Ammon's horn (tissue), 1 donor: Measurements from ENCODE around the gene GPR39.
"Not testable (repeated sequence)": the region's sequence is repeated elsewhere in the genome, so short reads cannot be mapped to it uniquely, and the experiment has no call there.

Source experiments
- DNase-seq: peaks from one replicate; pipeline ENCODE4 v3.0.0-alpha.2; 2016; ENCODE audit warnings: low spot score

GPR39 gene

DNA sequence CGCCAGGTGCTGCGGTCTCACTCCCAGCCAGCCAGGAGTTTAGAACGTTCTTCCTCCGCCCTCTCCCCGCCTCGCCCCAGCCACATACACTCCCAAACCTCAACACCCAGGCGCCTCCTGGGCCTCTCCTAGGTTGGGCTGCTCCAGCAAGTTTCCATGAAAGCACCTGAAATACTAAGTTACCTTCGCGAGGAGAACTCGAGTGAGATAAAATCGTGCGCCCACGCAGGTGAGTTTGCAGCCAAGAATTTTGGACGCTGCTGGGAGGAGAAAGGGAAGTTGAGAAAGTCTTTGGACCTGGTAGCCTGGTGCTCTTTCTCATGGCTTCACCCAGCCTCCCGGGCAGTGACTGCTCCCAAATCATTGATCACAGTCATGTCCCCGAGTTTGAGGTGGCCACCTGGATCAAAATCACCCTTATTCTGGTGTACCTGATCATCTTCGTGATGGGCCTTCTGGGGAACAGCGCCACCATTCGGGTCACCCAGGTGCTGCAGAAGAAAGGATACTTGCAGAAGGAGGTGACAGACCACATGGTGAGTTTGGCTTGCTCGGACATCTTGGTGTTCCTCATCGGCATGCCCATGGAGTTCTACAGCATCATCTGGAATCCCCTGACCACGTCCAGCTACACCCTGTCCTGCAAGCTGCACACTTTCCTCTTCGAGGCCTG, at the start of gene GPR39:
Gene GPR39, plus strand, starts transcription at position 83 of the 673 bp plus-strand sequence.
- DNase-seq = no peak

DNA sequence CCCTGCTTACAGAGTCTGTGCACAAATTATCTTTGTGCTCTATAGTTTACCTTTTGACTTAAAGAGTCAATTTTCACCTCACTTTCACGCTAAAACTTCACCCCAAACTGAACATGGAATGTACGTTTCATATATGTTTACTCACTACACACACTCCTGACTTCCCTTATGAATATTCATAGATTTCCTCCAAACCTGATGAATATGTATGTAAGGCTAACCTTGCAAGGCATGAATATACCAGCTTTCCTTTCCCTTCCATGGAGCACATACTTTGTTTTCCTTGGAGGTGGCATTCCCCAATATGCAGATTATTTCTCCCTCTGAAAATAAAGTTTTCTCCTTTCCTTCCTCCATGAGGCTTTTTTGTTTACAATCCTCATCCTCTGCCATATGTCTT, 48.4 kb upstream of the GPR39 start:
- DNase-seq = no peak

DNA sequence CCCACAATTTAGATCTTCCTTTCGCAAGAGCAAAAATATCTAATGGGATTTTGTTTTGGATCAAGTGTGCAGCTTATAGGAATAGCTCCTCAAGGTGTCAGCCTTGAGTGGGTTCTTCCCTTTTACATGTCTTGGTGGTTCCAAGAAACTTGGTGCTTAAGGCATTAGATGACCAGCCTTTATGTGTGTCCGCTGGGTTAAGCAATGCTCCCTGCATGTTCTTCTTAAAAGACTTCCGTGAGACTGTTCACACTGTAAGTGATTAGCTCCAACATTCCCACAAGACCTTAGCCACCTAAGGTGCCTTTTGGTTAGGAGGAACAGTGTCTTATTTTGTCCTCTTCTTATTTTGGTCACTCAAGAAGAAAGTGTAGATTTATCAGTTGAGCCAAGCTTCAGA, 44.3 kb upstream of the GPR39 start:
- peak; percentile 45 for DNase-seq

DNA sequence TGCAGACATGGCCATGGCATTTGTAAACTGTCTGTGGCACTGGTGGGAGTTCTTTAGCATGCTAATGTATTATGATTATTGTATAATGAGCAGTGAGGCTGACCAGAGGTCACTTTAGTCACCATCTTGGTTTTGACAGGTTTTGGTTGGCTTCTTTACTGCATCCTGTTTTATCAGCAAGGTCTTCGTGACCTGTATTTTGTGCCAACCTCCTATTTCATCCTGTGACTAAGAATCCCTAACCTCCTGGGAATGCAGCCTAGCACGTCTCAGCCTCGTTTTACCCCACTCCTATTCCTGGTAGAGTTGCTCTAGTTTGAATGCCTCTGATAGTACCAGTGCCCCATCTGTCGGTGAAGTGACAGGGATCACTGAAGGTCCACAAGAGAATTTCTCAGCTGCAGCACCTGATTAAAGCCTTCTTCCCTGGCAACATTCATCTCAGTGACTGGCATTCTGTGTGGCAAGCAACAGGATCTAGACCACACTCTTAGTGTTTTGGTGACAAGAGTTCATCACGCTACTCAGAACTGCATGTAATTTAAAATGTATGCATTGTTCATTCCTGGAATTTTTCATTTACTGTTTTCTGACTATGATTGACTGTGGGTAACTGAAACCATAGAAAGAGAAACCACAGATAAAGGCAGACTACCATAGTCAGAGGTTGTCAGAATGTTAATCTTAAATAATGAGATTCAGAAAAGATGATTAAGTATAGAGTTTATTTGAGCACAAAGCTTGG, 43.0 kb upstream of the GPR39 start:
- no peak for DNase-seq

DNA sequence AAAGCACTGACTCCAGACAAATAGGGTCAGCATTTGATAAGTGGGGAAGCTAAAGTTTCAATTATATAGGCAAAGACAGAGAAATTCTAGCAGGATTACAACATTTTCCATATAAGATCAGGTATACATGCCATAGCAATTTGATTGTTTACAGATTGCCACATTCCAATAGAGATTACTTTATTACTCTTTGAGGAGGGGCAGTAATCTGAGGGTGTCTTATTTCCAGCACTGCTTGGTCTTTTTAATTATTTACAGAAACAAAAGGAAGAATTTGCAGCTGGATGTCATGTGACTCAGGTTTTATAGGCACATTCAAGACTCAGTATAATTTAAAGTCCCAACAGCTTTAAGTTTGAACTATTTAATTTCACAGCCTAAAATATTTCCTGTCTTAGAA, 42.5 kb upstream of the GPR39 start:
- no peak for DNase-seq

DNA sequence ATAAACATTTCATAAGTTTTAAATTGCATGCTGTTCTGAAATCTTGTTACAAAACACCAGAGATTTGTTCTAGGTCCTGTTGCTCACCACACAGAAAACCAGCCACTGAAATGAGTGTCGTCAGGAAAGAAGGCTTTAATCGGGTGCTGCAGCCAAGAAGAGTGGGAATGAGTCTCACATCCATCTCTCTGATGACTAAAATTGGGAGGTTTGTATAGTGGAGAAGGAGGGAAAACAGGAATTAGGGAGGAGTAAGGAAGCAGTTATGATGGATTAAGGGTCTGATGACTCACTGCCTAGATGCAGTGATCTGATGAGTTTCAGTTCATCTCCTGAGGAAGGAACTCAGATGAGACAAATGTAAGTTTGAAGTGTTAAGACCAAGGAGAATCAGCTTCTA, 42.1 kb upstream of the GPR39 start:
- no peak for DNase-seq

DNA sequence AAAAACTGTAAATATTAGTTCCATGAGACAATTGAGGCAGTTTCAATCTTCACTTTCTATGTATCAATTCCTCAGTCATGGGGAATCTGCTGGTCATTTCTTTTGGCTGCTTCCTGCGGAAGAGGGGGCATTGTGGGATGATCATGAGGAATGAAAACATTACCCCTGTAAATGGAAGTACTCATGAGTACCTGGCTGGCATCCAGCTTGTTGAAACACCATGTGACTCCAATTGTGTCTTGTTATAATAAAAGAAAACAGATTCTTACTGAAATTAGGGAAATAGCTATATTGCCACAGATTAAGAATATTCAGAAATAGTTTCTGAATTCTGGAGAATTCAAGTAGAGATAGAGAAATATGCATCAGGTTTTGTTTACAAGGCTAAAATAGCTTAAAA, 41.6 kb upstream of the GPR39 start:
- DNase-seq = no peak

DNA sequence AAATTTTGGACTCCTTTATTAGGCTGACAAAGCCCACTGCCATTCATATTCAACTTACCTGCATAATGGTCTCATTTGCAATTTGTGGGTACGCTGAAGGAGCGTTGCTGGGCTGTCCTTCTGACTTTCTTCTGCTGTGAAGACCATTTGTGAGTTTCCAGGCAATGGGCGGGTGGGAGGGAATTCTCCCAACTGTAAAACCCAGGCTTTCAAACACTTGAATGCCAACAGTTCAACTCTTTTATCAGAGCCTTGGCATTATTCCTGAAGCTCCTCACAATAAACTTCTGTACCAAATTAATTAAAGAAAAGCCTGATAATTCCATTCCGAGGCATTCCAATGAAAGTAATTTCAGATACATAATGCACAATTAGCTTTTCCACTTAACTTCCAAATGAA, 35.2 kb upstream of the GPR39 start:
- no peak for DNase-seq

DNA sequence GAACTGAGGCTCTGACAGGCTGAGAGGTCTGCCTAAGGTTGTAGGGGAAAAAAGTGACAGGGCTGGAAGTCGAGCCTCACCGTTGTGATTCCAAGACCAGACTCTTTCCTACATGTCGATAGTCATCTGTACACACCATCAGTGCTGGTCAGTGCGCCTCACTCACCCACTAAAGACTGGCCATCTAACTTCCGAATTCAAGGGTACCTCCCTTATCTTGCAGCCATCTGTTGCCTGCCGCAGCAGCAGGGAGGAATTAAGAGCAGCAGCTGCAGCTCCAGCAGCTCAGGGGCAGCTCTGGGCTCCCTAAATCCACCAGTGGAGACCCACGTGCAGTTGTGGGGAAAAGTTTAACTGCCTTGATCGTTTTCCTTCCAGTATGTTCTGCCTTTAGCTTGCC, 32.6 kb upstream of the GPR39 start:
- DNase-seq = peak; percentile 22

DNA sequence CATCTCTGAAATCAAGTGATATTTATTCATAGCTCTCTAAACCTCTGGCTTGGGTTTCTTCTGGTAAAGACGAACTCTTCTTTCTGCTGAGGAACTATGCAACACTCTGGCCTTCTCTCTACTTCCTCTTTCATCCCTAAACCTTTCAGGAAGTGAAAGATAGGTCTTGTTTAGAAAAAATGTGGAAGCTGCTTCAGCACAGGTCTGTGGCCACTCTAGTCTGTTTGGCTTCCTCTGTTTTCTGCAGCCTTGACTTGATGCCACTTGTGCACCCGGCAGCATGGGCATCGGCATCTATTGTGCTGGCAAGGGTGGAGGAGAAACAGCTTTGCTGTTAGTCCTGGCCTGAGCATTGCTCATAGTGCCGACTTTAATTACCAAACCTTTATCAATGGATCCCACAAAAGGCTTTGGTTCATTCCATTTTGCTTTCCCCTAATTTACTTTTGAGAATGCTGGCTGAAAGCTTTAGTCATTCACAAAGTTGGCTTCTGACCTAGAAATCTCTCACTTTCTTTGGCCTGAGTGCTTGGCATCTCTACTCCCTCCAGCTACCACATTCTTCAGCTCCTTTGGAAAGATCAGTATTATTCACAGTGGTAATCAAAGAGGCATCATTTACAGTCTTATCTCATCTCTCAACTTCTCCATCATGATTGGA, 32.0 kb upstream of the GPR39 start:
- DNase-seq = peak; percentile 72

DNA sequence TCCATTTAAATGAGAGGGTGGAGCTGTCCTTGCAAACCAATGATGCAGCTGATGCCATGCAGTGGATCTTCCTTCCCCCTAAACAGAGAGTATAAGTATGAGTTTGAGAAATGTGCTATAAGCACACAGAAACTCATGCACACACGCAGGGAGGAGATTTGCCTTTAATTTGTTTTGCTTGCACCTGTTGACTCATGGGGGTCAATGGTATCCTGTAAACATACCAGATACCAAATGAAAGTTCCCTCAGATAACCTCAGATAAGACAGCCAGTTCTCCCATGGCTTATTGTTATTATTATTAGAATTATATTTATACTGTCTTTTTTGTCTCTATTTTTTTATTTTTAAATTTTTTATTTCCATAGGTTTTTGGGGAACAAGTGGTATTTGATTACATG, 29.5 kb upstream of the GPR39 start:
- DNase-seq = no peak

DNA sequence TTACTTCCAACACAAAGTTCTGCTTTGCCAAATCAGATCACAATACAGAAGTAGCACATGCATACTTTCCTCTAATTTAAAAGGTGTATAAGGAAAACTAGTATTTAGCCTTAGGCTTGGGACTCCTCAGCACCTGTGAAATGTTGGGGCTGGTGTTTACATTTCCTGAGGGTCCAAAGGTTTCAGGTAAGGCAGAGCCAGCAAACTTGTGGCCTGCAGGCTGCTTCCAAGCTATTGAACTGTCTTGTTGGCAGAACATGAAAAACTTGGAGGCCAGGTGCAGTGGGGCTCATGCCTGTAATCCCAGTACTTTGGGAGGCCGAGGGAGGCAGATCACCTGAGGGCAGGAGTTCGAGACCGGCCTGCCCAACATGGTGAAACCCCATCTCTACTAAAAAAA, 26.5 kb upstream of the GPR39 start:
- no peak for DNase-seq

DNA sequence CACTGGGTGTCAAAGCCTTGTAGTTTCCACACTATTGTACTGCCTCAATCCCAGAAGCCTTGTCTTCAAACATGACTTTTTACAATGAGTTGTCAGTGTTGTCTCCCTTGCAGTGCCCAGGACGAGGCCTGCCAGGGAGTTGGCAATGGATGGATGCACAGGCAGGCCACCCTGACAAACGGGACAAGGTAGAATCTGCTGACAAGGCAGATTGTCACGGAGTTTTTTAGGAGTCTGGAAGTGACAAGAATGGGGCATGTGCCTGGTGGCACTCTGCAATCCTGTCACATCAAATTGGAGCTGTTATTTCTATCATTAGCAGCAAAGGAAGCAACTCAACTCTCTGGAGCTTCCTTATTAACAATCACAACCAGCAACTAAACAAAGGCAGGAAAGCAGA, 25.2 kb upstream of the GPR39 start:
- no peak for DNase-seq

DNA sequence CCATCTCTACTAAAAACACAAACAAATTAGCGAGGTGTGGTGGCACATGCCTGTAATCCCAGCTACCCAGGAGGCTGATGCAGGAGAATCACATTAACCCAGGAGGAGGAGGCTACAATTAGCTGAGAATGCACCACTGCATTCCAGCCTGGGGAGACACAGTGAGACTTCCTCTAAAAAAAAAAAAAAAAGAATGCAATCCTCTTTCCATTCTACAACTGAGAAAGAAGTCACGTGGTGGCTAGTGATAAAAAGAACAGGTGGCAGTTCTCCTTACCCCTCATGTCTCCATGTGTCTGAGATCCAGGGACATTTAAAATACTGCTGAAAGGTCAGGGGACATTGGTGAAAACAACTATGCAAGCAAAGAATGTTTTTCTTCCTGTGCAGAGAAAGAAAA, 24.4 kb upstream of the GPR39 start:
- DNase-seq = no peak

DNA sequence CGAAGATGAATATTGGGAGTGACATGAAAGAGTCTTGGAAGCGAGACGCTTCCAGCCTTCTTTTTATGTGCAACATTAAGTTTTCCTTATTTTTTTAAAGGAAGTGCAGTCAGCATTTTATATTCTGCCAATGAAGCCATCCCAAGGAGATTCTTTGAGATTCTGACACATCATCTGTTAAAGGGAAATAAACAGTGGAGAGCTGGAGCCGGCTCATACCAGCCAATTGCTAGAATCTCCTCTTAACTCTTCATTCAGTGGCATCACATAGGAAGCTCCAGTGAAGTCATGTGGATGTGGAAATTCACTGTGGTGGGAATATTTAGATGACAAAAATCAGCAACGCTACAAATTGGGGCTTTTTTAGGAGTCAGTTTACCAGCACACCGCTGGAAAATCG, 23.7 kb upstream of the GPR39 start:
- no peak for DNase-seq

DNA sequence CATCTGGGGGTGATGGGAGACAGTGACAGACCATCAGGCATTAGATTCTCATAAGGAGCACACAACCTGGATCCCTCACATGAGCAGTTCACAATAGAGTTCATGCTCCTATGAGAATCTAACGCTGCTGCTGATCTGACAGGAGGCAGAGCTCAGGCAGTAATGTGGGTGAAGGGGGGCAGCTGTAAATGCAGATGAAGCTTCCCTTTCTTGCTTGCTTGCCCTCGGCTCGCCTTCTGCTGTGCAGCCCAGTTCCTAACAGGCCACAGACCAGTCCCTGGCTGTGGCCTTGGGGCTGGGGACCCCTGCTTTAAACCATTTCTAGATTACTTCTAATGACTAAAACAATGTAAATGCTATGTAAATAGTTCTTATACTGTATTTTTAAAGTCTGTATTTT, 19.6 kb upstream of the GPR39 start:
- DNase-seq = not testable (repeated sequence)

DNA sequence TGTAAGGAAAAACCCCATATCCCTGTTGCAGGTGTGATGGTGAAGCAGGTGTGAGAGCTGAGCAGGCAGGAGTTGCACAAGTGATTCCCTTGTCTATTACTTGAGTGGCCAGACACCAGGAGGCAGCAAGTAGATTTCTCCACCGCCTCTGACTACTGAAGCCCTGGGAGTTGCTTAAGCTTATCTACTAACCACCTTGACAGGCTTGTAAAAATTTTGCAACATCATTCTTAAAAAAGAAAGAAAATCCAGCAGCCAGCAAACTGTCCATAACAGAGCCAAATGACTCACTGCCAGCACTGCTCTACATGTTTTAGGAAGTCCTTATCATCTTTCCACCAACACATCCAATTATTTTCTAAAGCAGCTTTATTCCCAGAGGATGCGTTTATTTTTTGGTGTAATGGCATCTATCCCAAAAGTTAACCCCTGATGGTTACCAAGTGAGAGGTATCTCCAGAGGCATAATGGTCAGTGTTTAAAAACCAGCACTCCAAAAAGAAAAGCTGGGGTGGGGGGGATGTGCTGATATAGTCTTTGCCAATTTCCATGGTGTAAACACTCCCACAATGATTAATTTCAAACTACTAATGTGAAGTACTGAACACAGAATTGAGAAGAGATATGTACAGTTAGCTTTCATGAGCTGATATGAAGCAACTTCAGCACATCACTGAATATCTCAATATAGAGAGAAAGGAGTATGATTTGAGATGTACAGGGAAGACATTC, 16.3 kb upstream of the GPR39 start:
- DNase-seq = no peak

DNA sequence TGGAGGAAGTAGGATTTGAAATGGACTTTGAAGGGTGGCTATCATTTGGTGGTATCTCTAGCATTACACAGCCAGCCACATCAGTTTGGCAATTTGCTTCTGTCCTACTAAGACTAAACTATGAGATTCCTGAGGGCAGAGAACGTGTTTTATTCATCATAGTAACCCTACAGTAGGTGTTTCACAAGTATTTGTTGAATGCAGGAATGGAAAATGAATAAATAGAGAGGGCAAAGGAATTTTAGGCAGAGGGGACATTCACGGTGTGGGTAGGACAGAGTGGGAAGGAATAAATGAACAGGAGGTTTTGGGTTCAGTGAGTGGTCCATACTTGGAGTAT, 15.7 kb upstream of the GPR39 start:
- DNase-seq = no peak

DNA sequence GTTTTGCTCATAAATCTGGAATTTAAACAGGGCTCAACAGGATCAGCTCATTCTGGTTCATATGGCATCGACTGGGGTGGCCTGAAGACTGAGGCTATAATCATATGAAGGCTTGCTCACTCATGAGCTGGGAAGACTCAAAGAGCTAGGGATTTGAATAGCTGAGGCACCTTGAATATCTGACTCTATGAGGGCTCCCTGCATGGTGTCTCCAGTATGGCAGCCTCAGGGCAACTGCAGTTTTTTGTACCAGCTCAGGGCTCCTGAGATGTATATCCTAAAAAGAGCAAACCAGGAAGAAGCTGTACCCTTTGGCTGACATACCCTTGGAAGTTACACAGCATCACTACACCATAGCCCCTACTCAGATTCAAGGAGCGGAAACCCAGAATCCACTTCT, 15.3 kb upstream of the GPR39 start:
- no peak for DNase-seq

DNA sequence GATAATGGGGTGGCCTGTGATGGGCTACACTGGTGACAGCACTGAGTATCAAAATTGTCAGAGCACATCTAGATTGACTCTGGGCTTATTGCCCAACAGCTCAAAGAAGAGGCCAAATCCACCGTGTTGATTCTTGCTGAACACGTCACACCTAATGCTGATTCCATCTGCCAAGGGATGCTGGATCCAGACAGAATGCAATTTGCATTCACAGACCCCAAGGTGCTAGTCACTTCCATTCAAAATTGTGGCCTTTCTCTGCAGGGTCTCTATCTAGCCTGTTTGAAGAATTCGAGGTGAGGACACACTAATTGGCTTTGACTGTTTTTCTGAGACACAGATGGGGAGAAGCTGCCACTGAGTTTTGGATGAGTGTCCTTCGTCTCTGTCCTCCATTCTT, 13.5 kb upstream of the GPR39 start:
- DNase-seq = no peak

DNA sequence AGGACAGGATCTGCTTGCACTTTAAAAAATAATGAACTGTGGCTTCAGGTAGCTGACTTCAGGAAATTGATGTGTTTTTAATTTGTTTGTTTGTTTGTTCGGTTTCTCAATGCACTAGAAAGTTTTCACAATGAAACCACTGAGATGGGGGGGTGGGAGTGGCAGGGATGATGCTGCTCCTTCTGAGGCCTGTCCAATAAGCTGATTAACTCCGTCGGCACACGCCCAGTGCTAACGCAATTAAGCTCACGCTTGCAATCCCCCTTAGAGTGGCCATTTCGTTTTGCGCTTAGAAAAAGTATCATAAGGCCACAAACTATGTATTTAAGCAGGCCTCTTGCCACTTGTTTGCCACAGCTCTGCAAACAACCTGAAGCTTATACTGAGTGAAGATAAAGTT, 12.5 kb upstream of the GPR39 start:
- DNase-seq = no peak

DNA sequence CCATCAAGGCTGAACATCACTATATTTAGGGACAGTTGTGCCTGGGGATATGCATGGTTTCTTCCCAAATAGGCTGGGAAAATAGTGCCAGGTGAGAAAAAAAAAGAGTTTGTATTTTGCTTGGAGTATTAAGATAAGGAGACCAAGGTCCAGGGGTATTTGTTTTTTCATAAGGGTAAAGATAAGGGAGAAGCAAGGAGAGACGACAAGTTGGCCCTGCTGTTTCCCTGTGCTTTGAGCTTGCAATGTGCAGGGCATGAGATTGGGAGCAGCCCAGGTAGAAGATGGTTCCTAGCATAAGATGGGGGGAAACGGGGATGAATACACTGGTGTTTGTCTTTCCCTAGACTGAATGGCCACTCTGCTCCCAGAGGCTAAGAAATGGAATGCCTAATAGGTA, 8.8 kb upstream of the GPR39 start:
- DNase-seq = no peak

DNA sequence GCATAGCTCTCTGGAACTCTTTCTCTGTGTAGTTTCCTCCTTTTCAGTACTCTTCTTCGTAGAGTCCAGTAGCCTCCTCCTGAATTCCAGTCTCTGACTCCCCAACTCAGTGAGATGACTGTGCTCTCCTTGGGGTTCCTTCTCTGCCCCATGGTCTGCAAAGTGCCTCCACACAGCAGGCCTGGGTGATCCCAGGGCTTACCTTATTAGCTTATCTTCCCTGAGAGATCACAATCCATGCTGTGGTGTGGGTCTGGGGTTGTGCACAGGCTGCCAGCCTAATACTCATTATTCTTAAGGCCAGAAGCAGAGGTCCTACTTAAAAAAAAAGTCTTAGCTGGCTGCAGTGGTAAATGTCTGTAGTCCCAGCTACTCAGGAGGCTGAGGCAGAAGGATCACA, 4.6 kb upstream of the GPR39 start:
- DNase-seq = no peak
